ENCODE measurements around the gene IQSEC1. TPM values are rescaled to one million over a fixed set of nuclear protein-coding genes. Genes with fewer than 3 reads are reported as not detected.
A peak's percentile ranks its signal among the peaks of the same experiment; 100 is the strongest.

The IQSEC1 gene
- polyA plus RNA-seq, 2 of the 4 experiments (the other 2 are of a cell fraction), result 3.7 to 10.7 TPM

- Histone ChIP-seq H3K9me3 (no peaks in the 10 kb centered on the region), H3K4me1 (no peaks in the 10 kb centered on the region), H3K4me2 (peak overlapping the region; percentile 65), H3K4me3 (no peak overlapping the region), H3K27ac (no peak overlapping the region)
- POLR2A ChIA-PET, result interaction anchor here (0.6 kb wide), 1 partner anchor 338 kb away, joined by 4 read pairs; no protein-coding TSS in a partner anchor
- DNase-seq (ENCODE audit: low read depth in 1 of 2, low spot score in 1 of 2) (peak; percentile 55 to 62), FAIRE-seq (no peak), ATAC-seq (peak in 1 of 2 experiments; percentile 58; a peak in 3 of 6 replicates)
- CTCF ChIA-PET, result interaction anchor here (0.6 to 4.8 kb wide), 45 partner anchors 9 to 1931 kb away, joined by 3 to 90 read pairs (median 5); partner anchors contain the start of genes RPL32 and TSEN2
- WGBS (ENCODE audit: missing lambda C conversion rate), result 12% methylated on average over 13 of the region's 16 CpGs
- no peak for TF ChIP-seq RARB (CRISPR knock-in tag; IDR thresholded peaks at IDR 0.05)
- peak; percentile 86 for TF ChIP-seq CTCF (IDR thresholded peaks at IDR 0.05)
- no peak for TF ChIP-seq HES2 (IDR thresholded peaks at IDR 0.05)
- TF ChIP-seq POLR2A (IDR thresholded peaks at IDR 0.05; ENCODE audit: low read length), result no peak
- no peak for TF ChIP-seq FOSL2 (IDR thresholded peaks at IDR 0.05)
- TF ChIP-seq FOSL2 (CRISPR knock-in tag; IDR thresholded peaks at IDR 0.05), result no peak
- peak; percentile 92 to 96 for TF ChIP-seq RAD21 (conservative IDR thresholded peaks at IDR 0.05 in 1 of 2, IDR thresholded peaks at IDR 0.05 in 1 of 2)
- no peak for TF ChIP-seq CEBPB (IDR thresholded peaks at IDR 0.05)
- TF ChIP-seq HDAC2 (IDR thresholded peaks at IDR 0.05), result no peak
- no peak for TF ChIP-seq CHD4 (IDR thresholded peaks at IDR 0.05; ENCODE audit: borderline replicate concordance)
- no peak for TF ChIP-seq HOXA7 (CRISPR knock-in tag; IDR thresholded peaks at IDR 0.05)
- TF ChIP-seq PHF8 (IDR thresholded peaks at IDR 0.05; ENCODE audit: borderline replicate concordance, low read depth), result no peak
- peak; percentile 77 for TF ChIP-seq SMC3 (IDR thresholded peaks at IDR 0.05)
Observed at GRCh38 chr3:12891985-12892839, 181.0 kb downstream of the IQSEC1 start.

- CTCF ChIA-PET, result interaction anchor here (0.8 to 4.8 kb wide), 43 partner anchors 8 to 1932 kb away, joined by 3 to 90 read pairs (median 5); partner anchors contain the start of genes RPL32 and TSEN2
- peak in 1 of 2 experiments; percentile 48; a peak in 3 of 6 replicates for ATAC-seq
- TF ChIP-seq REST (IDR thresholded peaks at IDR 0.05) (no peak), MAZ (IDR thresholded peaks at IDR 0.05; ENCODE audit: borderline replicate concordance, low read depth, low read length) (no peak), EP300 (IDR thresholded peaks at IDR 0.05) (no peak), CBX8 (IDR thresholded peaks at IDR 0.05) (no peak), CBX2 (IDR thresholded peaks at IDR 0.05; ENCODE audit: borderline replicate concordance, low read depth) (no peak), FOSB (CRISPR knock-in tag; IDR thresholded peaks at IDR 0.05) (no peak), BCL3 (IDR thresholded peaks at IDR 0.05) (no peak), PHF8 (IDR thresholded peaks at IDR 0.05; ENCODE audit: borderline replicate concordance, low read depth) (no peak), EHMT2 (IDR thresholded peaks at IDR 0.05; ENCODE audit: low read depth) (no peak), E2F6 (IDR thresholded peaks at IDR 0.05; ENCODE audit: borderline replicate concordance, low read depth) (no peak), NR3C1 (IDR thresholded peaks at IDR 0.05) (no peak), JUN (IDR thresholded peaks at IDR 0.05) (no peak), HEYL (CRISPR knock-in tag; IDR thresholded peaks at IDR 0.05) (no peak), RNF2 (IDR thresholded peaks at IDR 0.05; ENCODE audit: borderline replicate concordance, low read depth) (no peak), ESRRA (IDR thresholded peaks at IDR 0.05; ENCODE audit: borderline replicate concordance, low read length) (no peak), ZNF302 (CRISPR knock-in tag; IDR thresholded peaks at IDR 0.05) (no peak), CHD4 (IDR thresholded peaks at IDR 0.05; ENCODE audit: borderline replicate concordance) (no peak), SREBF2 (IDR thresholded peaks at IDR 0.05) (no peak)
- no peak overlapping the region for H3K4me3 ChIP-seq
- FAIRE-seq, result no peak
- no peak overlapping the region for H3K27ac ChIP-seq
- 68% methylated on average over 9 of the region's 9 CpGs for WGBS (ENCODE audit: missing lambda C conversion rate)
- H3K9me3 ChIP-seq, result no peaks in the 10 kb centered on the region
- DNase-seq (ENCODE audit: low read depth in 1 of 2, low spot score in 1 of 2), result no peak
- H3K4me1 ChIP-seq, result no peaks in the 10 kb centered on the region
- POLR2A ChIA-PET, result no interaction called here
- peak overlapping the region; percentile 65 for H3K4me2 ChIP-seq
Observed at GRCh38 chr3:12891391-12891984, 181.7 kb downstream of the IQSEC1 start.

Data from A549 (cell line).